Measurements from ENCODE around the gene PYROXD2.

Gene PYROXD2

DNA sequence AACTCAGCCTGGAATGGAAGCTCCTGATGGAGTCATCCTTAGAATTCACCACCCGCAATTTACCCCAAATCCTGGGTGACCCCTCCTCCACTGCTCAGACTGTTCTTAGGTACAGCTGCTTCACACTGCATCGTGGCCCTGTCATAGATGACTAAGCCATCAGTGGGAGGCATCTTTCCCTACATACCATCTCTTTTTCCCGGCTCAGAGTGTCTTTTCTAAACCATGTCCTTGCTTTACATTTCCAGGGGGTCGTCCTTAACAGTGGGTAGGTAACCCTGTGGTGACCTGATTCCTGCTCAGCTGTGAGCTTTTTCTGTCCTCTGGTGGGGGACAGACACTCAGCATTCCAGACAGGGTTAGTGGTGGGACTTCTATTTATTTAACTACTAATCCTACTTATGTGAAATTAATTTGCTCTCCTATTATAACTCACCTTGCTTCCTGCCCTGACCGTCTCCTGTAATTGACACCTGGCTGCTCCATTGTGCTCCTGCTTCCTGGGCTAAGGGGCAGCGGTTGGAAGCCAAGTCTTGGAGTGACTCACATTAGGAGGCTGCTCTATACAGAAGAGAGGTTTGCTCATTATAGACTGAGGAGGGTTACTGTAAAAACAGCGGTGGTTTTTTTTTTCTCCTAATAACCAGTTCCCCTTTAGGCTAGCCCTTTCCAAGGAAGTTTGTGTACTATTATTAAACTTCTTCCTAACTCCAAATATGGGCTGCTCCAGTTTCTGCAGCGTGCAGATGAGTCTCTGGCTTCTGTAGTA is 40.6 kb downstream of the PYROXD2 start:
- Histone ChIP-seq H3K27ac (no peak overlapping the region), H3K27me3 (no peaks in the 10 kb centered on the region), H3K4me3 (no peak overlapping the region), H3K4me1 (peaks cover 0 to 9% (median 4%) of the 10 kb centered on the region in 4 donors), H3K36me3 (peaks cover 0 to 12% (median 0%) of the 10 kb centered on the region in 3 donors), H3K9me3 (no peaks in the 10 kb centered on the region)
- intact Hi-C loops (cut with DNase I; ENCODE audit: low total_unique reads) = no loop called here
- TF ChIP-seq CTCF (IDR thresholded peaks at IDR 0.05) = no peak
- no peak for DNase-seq

GRCh38 chr10:98373260-98374040 is 41.5 kb downstream of the PYROXD2 start:
- no peak for DNase-seq
- peaks cover 0 to 9% (median 4%) of the 10 kb centered on the region in 4 donors for H3K4me1 ChIP-seq
- H3K27ac ChIP-seq = no peak overlapping the region
- H3K27me3 ChIP-seq = no peaks in the 10 kb centered on the region
- H3K4me3 ChIP-seq = no peak overlapping the region
- TF ChIP-seq CTCF (IDR thresholded peaks at IDR 0.05) = no peak
- no peaks in the 10 kb centered on the region for H3K9me3 ChIP-seq
- H3K36me3 ChIP-seq = peaks cover 0 to 12% (median 0%) of the 10 kb centered on the region in 3 donors
- intact Hi-C loops (cut with DNase I; ENCODE audit: low total_unique reads) = no loop called here

DNA sequence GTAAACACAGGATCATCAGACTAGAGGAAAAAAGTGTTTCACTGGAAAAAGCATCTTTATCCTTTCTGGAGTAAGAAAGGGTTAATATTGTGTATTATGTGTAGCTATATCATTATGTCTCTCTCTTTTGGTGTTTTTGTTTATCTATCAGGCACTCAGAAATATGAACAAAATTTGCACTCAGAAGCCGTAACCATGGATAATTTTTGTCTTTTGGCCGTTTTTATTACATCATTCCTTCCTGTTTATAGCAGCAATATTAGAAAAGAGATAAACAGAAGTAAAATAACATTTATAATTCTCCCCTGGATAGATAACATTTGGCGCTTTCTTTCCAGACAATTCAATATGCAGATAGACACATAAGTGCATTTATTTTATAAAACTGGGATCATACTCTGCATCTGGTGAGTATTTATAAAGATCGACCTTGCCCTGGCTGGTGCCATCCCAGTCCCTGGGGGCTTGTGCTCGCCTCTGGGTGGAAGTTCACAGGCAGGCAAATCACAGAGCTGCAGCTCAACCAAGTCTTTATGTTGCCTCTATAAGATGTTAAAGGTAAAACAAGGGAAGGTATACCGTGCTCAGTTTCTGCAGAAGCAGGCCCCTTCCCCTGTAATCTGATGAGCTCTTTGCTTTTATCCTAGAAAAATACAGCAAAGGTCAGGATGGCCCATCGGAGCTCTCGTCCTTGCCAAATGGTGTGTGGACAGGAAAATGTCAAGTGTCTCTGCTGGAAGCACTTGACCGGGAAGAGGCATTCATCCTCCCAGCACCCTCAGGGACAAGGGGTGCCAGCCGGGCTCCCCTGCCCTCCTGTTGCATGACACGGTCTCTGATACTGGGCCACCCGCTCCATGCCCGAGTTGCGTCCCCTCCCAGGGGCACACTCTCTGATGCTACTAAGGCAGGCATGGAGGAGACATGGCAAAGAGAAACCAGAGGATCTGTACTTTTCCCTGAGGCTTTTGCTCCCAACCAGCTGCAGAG is 43.9 kb downstream of the PYROXD2 start:
- Histone ChIP-seq H3K4me3 (no peak overlapping the region), H3K9me3 (no peaks in the 10 kb centered on the region), H3K27ac (no peak overlapping the region), H3K36me3 (no peaks in the 10 kb centered on the region), H3K27me3 (no peaks in the 10 kb centered on the region), H3K4me1 (peaks cover 0 to 9% (median 3%) of the 10 kb centered on the region in 4 donors)
- no peak for DNase-seq
- intact Hi-C loops (cut with DNase I; ENCODE audit: low total_unique reads) = no loop called here
- TF ChIP-seq CTCF (IDR thresholded peaks at IDR 0.05) = no peak

DNA sequence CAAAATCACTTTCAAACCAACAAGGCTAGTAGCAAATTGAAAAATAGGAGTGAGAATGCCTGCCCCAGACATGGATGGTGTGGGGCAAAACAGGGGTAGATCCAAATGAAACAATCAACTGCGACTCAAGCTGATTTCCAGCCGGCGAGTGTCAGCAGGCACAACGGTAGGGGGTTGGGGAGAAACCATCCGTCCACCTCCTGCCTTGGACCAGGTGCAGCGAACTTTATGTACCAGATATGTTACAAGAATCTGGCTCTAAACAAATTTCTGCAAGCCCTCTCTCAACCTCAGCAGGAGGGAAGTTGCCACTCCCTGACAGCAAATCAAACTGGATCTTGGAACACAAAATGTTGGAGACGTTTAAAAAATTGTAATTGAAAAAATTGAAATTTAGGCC is 45.2 kb downstream of the PYROXD2 start:
- Histone ChIP-seq H3K36me3 (no peaks in the 10 kb centered on the region), H3K4me1 (peaks cover 0 to 4% (median 2%) of the 10 kb centered on the region in 4 donors), H3K4me3 (no peak overlapping the region), H3K27me3 (no peaks in the 10 kb centered on the region), H3K9me3 (no peaks in the 10 kb centered on the region), H3K27ac (no peak overlapping the region)
- intact Hi-C loops (cut with DNase I; ENCODE audit: low total_unique reads) = no loop called here
- TF ChIP-seq CTCF (IDR thresholded peaks at IDR 0.05) = no peak
- DNase-seq = no peak

GRCh38 chr10:98368644-98369043 is 46.3 kb downstream of the PYROXD2 start:
- Histone ChIP-seq H3K9me3 (no peaks in the 10 kb centered on the region), H3K4me1 (no peaks in the 10 kb centered on the region), H3K27ac (no peak overlapping the region), H3K27me3 (no peaks in the 10 kb centered on the region), H3K36me3 (no peaks in the 10 kb centered on the region), H3K4me3 (no peak overlapping the region)
- DNase-seq = no peak
- no peak for TF ChIP-seq CTCF (IDR thresholded peaks at IDR 0.05)
- intact Hi-C loops (cut with DNase I; ENCODE audit: low total_unique reads) = no loop called here

Measured in tibial artery (tissue), 4 donors.